ENCODE measurements around the gene BEST2. TPM values are rescaled to one million over a fixed set of nuclear protein-coding genes. Genes with fewer than 3 reads are reported as not detected.

BEST2 gene
- total and polyA plus RNA-seq, 11 donors: not detected

- intact Hi-C loops (cut with DNase I): loop anchor here in 2 of 10 donors (5.0 kb wide), 2 partner anchors 37 to 93 kb away; no protein-coding TSS in a partner anchor
- H3K9me3 ChIP-seq: no peaks in the 10 kb centered on the region
- no peak for TF ChIP-seq POLR2A (IDR thresholded peaks at IDR 0.05)
- TF ChIP-seq CTCF (IDR thresholded peaks at IDR 0.05): no peak
- no peak overlapping the region for H3K27ac ChIP-seq
- ATAC-seq: no peak
- no peak overlapping the region for H3K4me3 ChIP-seq
- WGBS, 4 donors: 68 to 77% (median 73%) methylated on average over 47 to 50 of the region's 50 CpGs
- no peak for DNase-seq
- no peaks in the 10 kb centered on the region for H3K36me3 ChIP-seq
- H3K27me3 ChIP-seq: peaks cover 0 to 13% (median under 1%) of the 10 kb centered on the region in 9 donors
- H3K4me1 ChIP-seq: peaks cover 0 to 12% (median 9%) of the 10 kb centered on the region in 12 donors
These were observed 3.0 kb downstream of the BEST2 start for GRCh38 chr19:12754465-12755196.

DNA sequence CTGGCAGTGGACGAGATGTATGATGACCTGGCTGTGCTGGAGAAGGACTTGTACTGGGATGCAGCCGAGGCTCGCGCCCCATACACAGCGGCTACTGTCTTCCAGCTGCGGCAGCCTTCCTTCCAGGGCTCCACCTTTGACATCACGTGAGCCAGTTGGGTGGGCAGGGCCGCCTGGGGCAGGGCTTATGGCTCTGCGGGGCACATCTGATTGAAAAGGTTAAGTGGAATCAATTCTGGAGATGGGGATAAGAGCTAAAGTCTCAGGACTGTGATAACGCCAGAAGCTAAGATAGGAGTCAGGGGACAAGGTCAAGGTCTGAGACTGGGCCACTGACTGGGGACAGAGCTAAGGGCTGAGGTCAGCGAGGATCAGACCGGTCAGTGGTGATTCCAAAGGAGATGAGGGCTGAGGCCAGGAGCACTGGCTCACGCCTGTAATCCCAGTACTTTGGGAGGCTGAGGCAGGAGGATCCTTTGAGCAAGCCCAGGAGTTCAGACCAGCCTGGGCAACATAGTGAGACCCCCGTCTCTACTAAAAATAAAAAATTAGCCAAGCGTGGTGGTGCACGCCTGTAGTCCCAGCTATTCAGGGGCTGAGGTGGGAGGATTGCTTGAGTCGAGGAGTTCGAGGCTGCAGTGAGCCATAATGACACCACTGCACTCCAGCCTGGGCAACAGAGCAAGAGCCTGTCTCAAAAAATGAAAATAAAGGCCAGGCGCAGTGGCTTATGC lies 4.7 kb downstream of the BEST2 start:
- 84 to 88% (median 86%) methylated on average over 17 to 19 of the region's 19 CpGs for WGBS, 4 donors
- no peak overlapping the region for H3K27ac ChIP-seq
- TF ChIP-seq POLR2A (IDR thresholded peaks at IDR 0.05): no peak
- no peak for TF ChIP-seq CTCF (IDR thresholded peaks at IDR 0.05)
- H3K4me1 ChIP-seq: peaks cover 0 to 16% (median 9%) of the 10 kb centered on the region in 12 donors
- H3K27me3 ChIP-seq: peaks cover 0 to 4% (median 0%) of the 10 kb centered on the region in 9 donors
- intact Hi-C loops (cut with DNase I): loop anchor here in 2 of 10 donors (5.0 kb wide), 2 partner anchors 39 to 91 kb away; no protein-coding TSS in a partner anchor
- no peak overlapping the region for H3K4me3 ChIP-seq
- DNase-seq (no peak), ATAC-seq (no peak)
- no peaks in the 10 kb centered on the region for H3K36me3 ChIP-seq
- no peaks in the 10 kb centered on the region for H3K9me3 ChIP-seq

GRCh38 chr19:12757544-12758274 lies 6.1 kb downstream of the BEST2 start:
- Histone ChIP-seq H3K27ac (peak overlapping the region in 9 of 12 donors; percentile 3 to 72 (median 48)), H3K4me1 (peaks cover 0 to 24% (median 15%) of the 10 kb centered on the region in 12 donors), H3K4me3 (peak overlapping the region in 9 of 12 donors; percentile 16 to 53 (median 40)), H3K27me3 (peaks cover 0 to 4% (median 0%) of the 10 kb centered on the region in 9 donors), H3K9me3 (no peaks in the 10 kb centered on the region), H3K36me3 (peaks cover 0 to 9% (median 0%) of the 10 kb centered on the region in 9 donors)
- intact Hi-C loops (cut with DNase I): loop anchor here in 3 of 10 donors (2.0 to 5.0 kb wide), 3 partner anchors 40 to 90 kb away; no protein-coding TSS in a partner anchor
- peak; percentile 66 to 85 (median 76) for DNase-seq
- peak; percentile 33 to 83 (median 76) for ATAC-seq
- 6 to 13% (median 10%) methylated on average over 25 to 60 of the region's 60 CpGs for WGBS, 4 donors
- TF ChIP-seq CTCF (IDR thresholded peaks at IDR 0.05) (peak; percentile 78 to 98 (median 92)), POLR2A (IDR thresholded peaks at IDR 0.05) (no peak)

All from heart left ventricle (tissue), 16 donors.